ENCODE data around the gene PLCB1.
"Not testable (repeated sequence)": the region's sequence is repeated elsewhere in the genome, so short reads cannot be mapped to it uniquely, and the experiment has no call there.

Gene PLCB1

GRCh38 chr20:8369311-8369710 is 237.2 kb downstream of the PLCB1 start:
- DNase-seq (ENCODE audit: low spot score), result no peak

- no peak for DNase-seq (ENCODE audit: low spot score)
These were observed 238.7 kb downstream of the PLCB1 start for GRCh38 chr20:8370774-8371173.

- DNase-seq (ENCODE audit: low spot score), result no peak
These were observed 240.8 kb downstream of the PLCB1 start for GRCh38 chr20:8372824-8373380.

GRCh38 chr20:8373579-8373978 is 241.5 kb downstream of the PLCB1 start:
- no peak for DNase-seq (ENCODE audit: low spot score)

- no peak for DNase-seq (ENCODE audit: low spot score)
These were observed 243.8 kb downstream of the PLCB1 start for GRCh38 chr20:8375898-8376297.

- no peak for DNase-seq (ENCODE audit: low spot score)
These were observed 244.9 kb downstream of the PLCB1 start for GRCh38 chr20:8376940-8377339.

- DNase-seq (ENCODE audit: low spot score), result not testable (repeated sequence)
These were observed 247.1 kb downstream of the PLCB1 start for GRCh38 chr20:8379125-8379524.

- DNase-seq (ENCODE audit: low spot score), result no peak
These were observed 253.2 kb downstream of the PLCB1 start for GRCh38 chr20:8385247-8385646.

GRCh38 chr20:8386991-8387390 is 254.9 kb downstream of the PLCB1 start:
- no peak for DNase-seq (ENCODE audit: low spot score)

GRCh38 chr20:8388141-8388540 is 256.1 kb downstream of the PLCB1 start:
- no peak for DNase-seq (ENCODE audit: low spot score)

GRCh38 chr20:8388707-8389106 is 256.6 kb downstream of the PLCB1 start:
- no peak for DNase-seq (ENCODE audit: low spot score)

GRCh38 chr20:8389381-8390036 is 257.4 kb downstream of the PLCB1 start:
- DNase-seq (ENCODE audit: low spot score), result peak; percentile 9

GRCh38 chr20:8390037-8390433 is 258.0 kb downstream of the PLCB1 start:
- no peak for DNase-seq (ENCODE audit: low spot score)

GRCh38 chr20:8390500-8390899 is 258.4 kb downstream of the PLCB1 start:
- DNase-seq (ENCODE audit: low spot score), result no peak

- no peak for DNase-seq (ENCODE audit: low spot score)
These were observed 261.3 kb downstream of the PLCB1 start for GRCh38 chr20:8393381-8393780.

GRCh38 chr20:8394308-8394945 is 262.4 kb downstream of the PLCB1 start:
- no peak for DNase-seq (ENCODE audit: low spot score)

GRCh38 chr20:8395956-8396355 is 263.9 kb downstream of the PLCB1 start:
- no peak for DNase-seq (ENCODE audit: low spot score)

- DNase-seq (ENCODE audit: low spot score), result no peak
These were observed 266.4 kb downstream of the PLCB1 start for GRCh38 chr20:8398263-8399051.

- peak; percentile 44 for DNase-seq (ENCODE audit: low spot score)
These were observed 267.9 kb downstream of the PLCB1 start for GRCh38 chr20:8399947-8400346.

GRCh38 chr20:8400486-8400885 is 268.4 kb downstream of the PLCB1 start:
- no peak for DNase-seq (ENCODE audit: low spot score)

- DNase-seq (ENCODE audit: low spot score), result no peak
These were observed 269.5 kb downstream of the PLCB1 start for GRCh38 chr20:8401556-8401955.

GRCh38 chr20:8402798-8403197 is 270.7 kb downstream of the PLCB1 start:
- DNase-seq (ENCODE audit: low spot score), result no peak
